Mononuclear cell (primary cell): ENCODE data around the gene LMO4. TPM values are rescaled to one million over a fixed set of nuclear protein-coding genes. Genes with fewer than 3 reads are reported as not detected.

Experiments
- H3K27me3 ChIP-seq: 2 replicates; pipeline ENCODE4 v1.6.0; 2011; ENCODE audit warnings: low read length, control low read depth; ENCODE audit not compliant: insufficient read depth
- H3K4me1 ChIP-seq: 2 replicates; pipeline ENCODE4 v1.5.1; 2011; ENCODE audit warnings: mild to moderate bottlenecking, low read length, control low read depth; ENCODE audit not compliant: insufficient read depth
- H3K4me3 ChIP-seq: 2 replicates; pipeline ENCODE4 v1.5.1; 2011; ENCODE audit warnings: mild to moderate bottlenecking, low read length, moderate library complexity
- H3K9me3 ChIP-seq: 2 replicates; pipeline ENCODE4 v1.5.1; 2011; ENCODE audit warnings: low read depth, mild to moderate bottlenecking, control low read depth, low read length
- total RNA-seq: library from RNA; depleted of rRNA; stranded (reverse); fragments of >200 nt; gene quantifications from one replicate; pipeline ENCODE4 v1.2.3, GENCODE V29; 2012

The LMO4 gene
- total RNA-seq = 15.2 TPM

GRCh38 chr1:87328272-87329050 is at the start of gene LMO4:
TSS of gene LMO4 (plus strand) at chr1:87328880. CDS start at chr1:87332016, 3,136 bp downstream.
- Histone ChIP-seq H3K4me1 (peaks cover 32% of the 10 kb centered on the region), H3K9me3 (no peaks in the 10 kb centered on the region), H3K4me3 (peak within 1 kb of the TSS; percentile 61), H3K27me3 (no peaks in the 10 kb centered on the region)

DNA sequence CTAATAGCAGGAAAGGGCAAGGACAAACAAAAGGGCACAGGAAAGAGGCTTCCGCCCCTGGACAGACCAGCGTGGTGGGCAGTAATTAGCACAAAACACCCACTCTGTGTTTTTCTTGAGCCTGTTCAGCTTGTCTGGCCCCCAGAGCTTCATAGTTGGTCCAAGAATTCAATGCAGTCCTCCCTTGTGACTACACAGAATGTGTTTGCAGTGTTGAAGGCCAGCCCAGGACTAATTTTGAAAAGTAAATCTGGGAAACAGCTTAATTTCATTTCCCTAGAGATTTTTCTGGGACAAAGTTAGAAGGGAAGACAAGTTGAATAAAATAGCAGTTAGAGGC is 49.2 kb upstream of the LMO4 start:
- no peak overlapping the region for H3K4me3 ChIP-seq
- no peaks in the 10 kb centered on the region for H3K4me1 ChIP-seq
- no peaks in the 10 kb centered on the region for H3K9me3 ChIP-seq
- no peaks in the 10 kb centered on the region for H3K27me3 ChIP-seq

- Histone ChIP-seq H3K9me3 (no peaks in the 10 kb centered on the region), H3K4me1 (no peaks in the 10 kb centered on the region)
Observed at GRCh38 chr1:87279966-87280535, 48.6 kb upstream of the LMO4 start.

GRCh38 chr1:87284456-87285240 is 44.0 kb upstream of the LMO4 start:
- no peaks in the 10 kb centered on the region for H3K9me3 ChIP-seq
- H3K27me3 ChIP-seq = no peaks in the 10 kb centered on the region
- H3K4me3 ChIP-seq = no peak overlapping the region
- no peaks in the 10 kb centered on the region for H3K4me1 ChIP-seq

More at GRCh38 chr1:87279966-87280535, 48.6 kb upstream of the LMO4 start:
- Histone ChIP-seq H3K4me3 (no peak overlapping the region), H3K27me3 (no peaks in the 10 kb centered on the region)

DNA sequence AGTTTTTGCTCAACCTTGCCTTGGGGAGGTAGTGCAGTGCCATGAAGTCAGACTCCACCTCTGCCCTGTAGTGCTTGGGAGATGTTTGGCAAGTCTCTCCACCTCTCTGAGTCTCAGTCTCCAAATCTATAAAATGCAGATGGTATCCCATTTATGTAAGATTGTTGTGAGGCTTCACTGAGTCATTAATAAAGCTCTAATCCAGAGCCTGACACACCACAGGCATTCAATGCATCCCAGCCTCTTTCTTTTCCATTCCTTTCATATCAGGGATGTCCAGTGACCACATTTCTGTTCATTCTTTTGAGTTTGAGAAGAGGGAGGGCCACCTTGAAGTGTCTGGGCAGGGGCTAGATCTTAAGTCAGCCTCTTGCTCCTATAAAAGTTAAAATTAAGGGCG is 37.6 kb upstream of the LMO4 start:
- peaks cover 4% of the 10 kb centered on the region for H3K4me1 ChIP-seq
- no peaks in the 10 kb centered on the region for H3K27me3 ChIP-seq
- no peak overlapping the region for H3K4me3 ChIP-seq
- no peaks in the 10 kb centered on the region for H3K9me3 ChIP-seq

- Histone ChIP-seq H3K9me3 (no peaks in the 10 kb centered on the region), H3K4me1 (peaks cover 4% of the 10 kb centered on the region), H3K4me3 (no peak overlapping the region), H3K27me3 (no peaks in the 10 kb centered on the region)
Observed at GRCh38 chr1:87292684-87293493, 35.8 kb upstream of the LMO4 start.

GRCh38 chr1:87294633-87295032 is 34.0 kb upstream of the LMO4 start:
- Histone ChIP-seq H3K4me3 (no peak overlapping the region), H3K9me3 (no peaks in the 10 kb centered on the region), H3K27me3 (no peaks in the 10 kb centered on the region), H3K4me1 (peaks cover 4% of the 10 kb centered on the region)

DNA sequence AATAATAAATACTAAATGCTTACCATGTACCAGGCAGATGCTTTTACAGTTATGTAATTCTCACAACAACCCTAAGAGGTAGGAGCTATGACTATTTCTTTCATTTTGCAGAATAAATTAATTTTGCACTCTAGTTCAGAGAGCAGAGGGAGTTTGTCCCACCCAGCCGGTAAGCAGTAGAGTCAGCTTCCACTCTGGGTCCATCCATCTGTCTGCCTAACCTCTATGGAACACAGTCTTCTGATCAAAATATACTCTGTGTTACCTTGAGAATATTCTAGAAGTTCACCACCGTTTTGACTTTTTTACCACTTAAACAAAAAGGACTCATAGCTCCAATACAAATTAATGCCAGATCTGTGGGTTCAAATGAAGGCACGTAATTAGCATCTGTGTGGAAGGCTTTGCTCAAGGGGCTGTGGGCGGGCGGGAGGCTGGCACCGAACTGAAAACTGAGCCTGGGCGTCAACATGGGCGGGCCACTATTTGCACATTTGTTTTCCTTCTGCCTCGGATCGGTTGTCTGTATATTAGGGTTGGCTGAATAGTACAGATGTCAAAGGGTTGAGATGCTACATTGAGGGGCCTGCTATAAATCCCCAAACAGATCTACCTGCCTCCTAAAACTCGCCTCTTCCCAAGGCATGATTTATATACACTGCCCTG is 33.1 kb upstream of the LMO4 start:
- peaks cover 4% of the 10 kb centered on the region for H3K4me1 ChIP-seq
- no peaks in the 10 kb centered on the region for H3K27me3 ChIP-seq
- H3K9me3 ChIP-seq = no peaks in the 10 kb centered on the region
- no peak overlapping the region for H3K4me3 ChIP-seq

GRCh38 chr1:87296206-87296605 is 32.5 kb upstream of the LMO4 start:
- H3K4me1 ChIP-seq = peaks cover 4% of the 10 kb centered on the region
- no peaks in the 10 kb centered on the region for H3K27me3 ChIP-seq
- H3K4me3 ChIP-seq = no peak overlapping the region
- H3K9me3 ChIP-seq = no peaks in the 10 kb centered on the region

GRCh38 chr1:87299661-87300060 is 29.0 kb upstream of the LMO4 start:
- Histone ChIP-seq H3K9me3 (no peaks in the 10 kb centered on the region), H3K4me1 (peaks cover 6% of the 10 kb centered on the region)

DNA sequence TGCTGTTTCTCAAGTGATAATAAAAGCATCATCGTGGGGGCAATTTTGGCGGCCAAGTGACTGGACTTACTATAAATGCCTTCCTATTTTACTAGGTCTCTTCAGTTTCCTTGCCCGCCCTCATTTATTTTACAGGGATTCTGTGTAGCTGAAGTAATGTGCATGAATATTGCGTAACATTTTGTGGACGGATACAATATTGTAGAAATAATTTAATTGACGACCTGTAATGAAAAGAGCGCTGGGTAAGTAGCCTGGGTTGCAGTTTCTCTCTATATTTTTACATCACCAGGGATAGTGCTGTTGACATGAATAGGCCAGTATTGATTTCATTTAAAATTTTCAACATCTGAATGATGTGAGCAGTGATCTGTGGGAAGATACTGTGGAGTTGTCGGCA is 28.1 kb upstream of the LMO4 start:
- Histone ChIP-seq H3K9me3 (no peaks in the 10 kb centered on the region), H3K27me3 (no peaks in the 10 kb centered on the region), H3K4me3 (no peak overlapping the region), H3K4me1 (peaks cover 13% of the 10 kb centered on the region)

More at GRCh38 chr1:87299661-87300060, 29.0 kb upstream of the LMO4 start:
- H3K4me3 ChIP-seq = no peak overlapping the region
- H3K27me3 ChIP-seq = no peaks in the 10 kb centered on the region

DNA sequence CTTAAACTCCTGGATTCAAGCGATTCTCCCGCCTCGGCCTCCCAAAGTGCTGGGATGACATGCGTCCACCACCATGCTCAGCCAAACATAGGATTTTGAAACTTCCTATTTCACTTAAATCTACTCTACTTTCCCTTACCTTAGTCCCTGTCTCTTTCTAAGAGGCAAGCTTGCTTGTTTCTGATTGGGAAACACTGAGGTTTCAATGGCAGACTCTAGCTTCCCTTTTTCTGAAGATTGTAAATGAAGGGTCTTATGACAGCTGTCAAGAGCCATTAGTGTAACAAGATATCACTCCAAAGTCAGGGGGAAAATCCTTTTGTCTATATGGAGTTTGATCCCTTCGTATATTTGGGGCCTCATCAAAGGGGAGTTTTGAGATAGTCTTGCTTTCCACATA is 23.5 kb upstream of the LMO4 start:
- no peak overlapping the region for H3K4me3 ChIP-seq
- H3K27me3 ChIP-seq = no peaks in the 10 kb centered on the region
- H3K9me3 ChIP-seq = no peaks in the 10 kb centered on the region
- peaks cover 9% of the 10 kb centered on the region for H3K4me1 ChIP-seq

DNA sequence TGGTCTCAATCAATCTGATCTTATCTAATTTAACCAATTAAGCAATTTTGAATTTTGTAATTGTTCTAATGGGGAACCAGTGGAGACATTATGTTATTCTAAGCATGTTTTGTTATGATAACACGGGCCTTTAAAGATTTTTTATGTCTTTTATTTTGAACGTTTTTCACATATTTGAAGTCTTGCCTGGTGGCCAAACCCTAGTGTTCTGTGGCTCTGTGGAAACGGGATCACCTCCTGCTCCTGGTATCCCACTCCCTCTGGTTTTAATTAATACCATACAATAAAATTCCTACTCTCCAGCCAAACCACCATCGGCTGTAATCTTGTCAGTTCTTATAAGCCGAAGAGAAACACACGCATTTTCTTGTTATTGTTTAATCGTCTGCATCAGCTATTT is 22.9 kb upstream of the LMO4 start:
- Histone ChIP-seq H3K4me1 (peaks cover 9% of the 10 kb centered on the region), H3K9me3 (no peaks in the 10 kb centered on the region), H3K4me3 (no peak overlapping the region)

GRCh38 chr1:87307306-87307705 is 21.4 kb upstream of the LMO4 start:
- H3K9me3 ChIP-seq = no peaks in the 10 kb centered on the region
- H3K4me3 ChIP-seq = no peak overlapping the region
- H3K4me1 ChIP-seq = peaks cover 9% of the 10 kb centered on the region
- H3K27me3 ChIP-seq = no peaks in the 10 kb centered on the region

More for the DNA sequence above, 22.9 kb upstream of the LMO4 start:
- H3K27me3 ChIP-seq = no peaks in the 10 kb centered on the region
